Measurements from ENCODE around the gene C10orf105. TPM values are rescaled to one million over a fixed set of nuclear protein-coding genes. Genes with fewer than 3 reads are reported as not detected.
A peak's percentile ranks its signal among the peaks of the same experiment; 100 is the strongest.

The C10orf105 gene
- total RNA-seq, 1 experiment from 2014 or later, result not detected

GRCh38 chr10:71766717-71767419 is 47.3 kb upstream of the C10orf105 start:
- Mint-ChIP-seq H3K36me3 (ENCODE audit: insufficient read depth, unreplicated experiment) (peaks cover 15% of the 10 kb centered on the region), H3K27me3 (ENCODE audit: insufficient read depth, unreplicated experiment) (no peaks in the 10 kb centered on the region), H3K4me3 (ENCODE audit: unreplicated experiment) (peak overlapping the region; percentile 64), H3K9me3 (ENCODE audit: unreplicated experiment) (no peaks in the 10 kb centered on the region), H3K4me1 (ENCODE audit: low read depth, unreplicated experiment) (peaks cover 35% of the 10 kb centered on the region), H3K27ac (ENCODE audit: unreplicated experiment) (peak overlapping the region; percentile 98)
- H3K4me1 ChIP-seq, result peaks cover 69% of the 10 kb centered on the region
- BruUV-seq (replicated peaks), result no TSS peak
- peak; percentile 95 to 98 for DNase-seq
- POLR2A ChIA-PET, result interaction anchor here (0.6 to 1.6 kb wide), 7 partner anchors 10 to 1729 kb away, joined by 3 to 7 read pairs (median 3); partner anchors contain the start of genes PPP3CB and PSAP
- H3K27me3 ChIP-seq (replicated peaks; ENCODE audit: control insufficient read depth, insufficient read depth, low read length), result no peaks in the 10 kb centered on the region
- intact Hi-C loops (cut with micrococcal nuclease; ENCODE audit: unreplicated experiment), result loop anchor here (1.0 kb wide), 1 partner anchor 14 kb away; no protein-coding TSS in a partner anchor
- no peaks in the 10 kb centered on the region; the same call in 1 of the 2 replicates for H3K36me3 ChIP-seq (ENCODE audit: control insufficient read depth, insufficient read depth, low read length)
- no peak overlapping the region for H3K4me3 ChIP-seq (ENCODE audit: low read depth, low read length)
- TF ChIP-seq, protein P1, sequence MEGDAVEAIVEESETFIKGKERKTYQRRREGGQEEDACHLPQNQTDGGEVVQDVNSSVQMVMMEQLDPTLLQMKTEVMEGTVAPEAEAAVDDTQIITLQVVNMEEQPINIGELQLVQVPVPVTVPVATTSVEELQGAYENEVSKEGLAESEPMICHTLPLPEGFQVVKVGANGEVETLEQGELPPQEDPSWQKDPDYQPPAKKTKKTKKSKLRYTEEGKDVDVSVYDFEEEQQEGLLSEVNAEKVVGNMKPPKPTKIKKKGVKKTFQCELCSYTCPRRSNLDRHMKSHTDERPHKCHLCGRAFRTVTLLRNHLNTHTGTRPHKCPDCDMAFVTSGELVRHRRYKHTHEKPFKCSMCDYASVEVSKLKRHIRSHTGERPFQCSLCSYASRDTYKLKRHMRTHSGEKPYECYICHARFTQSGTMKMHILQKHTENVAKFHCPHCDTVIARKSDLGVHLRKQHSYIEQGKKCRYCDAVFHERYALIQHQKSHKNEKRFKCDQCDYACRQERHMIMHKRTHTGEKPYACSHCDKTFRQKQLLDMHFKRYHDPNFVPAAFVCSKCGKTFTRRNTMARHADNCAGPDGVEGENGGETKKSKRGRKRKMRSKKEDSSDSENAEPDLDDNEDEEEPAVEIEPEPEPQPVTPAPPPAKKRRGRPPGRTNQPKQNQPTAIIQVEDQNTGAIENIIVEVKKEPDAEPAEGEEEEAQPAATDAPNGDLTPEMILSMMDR (IDR thresholded peaks at IDR 0.05; ENCODE audit: insufficient read depth in 1 of 2, low read depth in 1 of 2, low read length in 1 of 2, severe bottlenecking in 1 of 2, unreplicated experiment in 1 of 2), result no peak
- CTCF ChIA-PET, result interaction anchor here (0.6 to 2.3 kb wide), 15 partner anchors 9 to 1763 kb away, joined by 3 to 12 read pairs (median 4); partner anchors contain the start of gene PSAP
- H3K9me3 ChIP-seq, result no peaks in the 10 kb centered on the region

GRCh38 chr10:71765906-71766716 is 46.5 kb upstream of the C10orf105 start:
- H3K4me1 Mint-ChIP-seq (ENCODE audit: low read depth, unreplicated experiment), result peaks cover 34% of the 10 kb centered on the region
- TF ChIP-seq, protein P1 (IDR thresholded peaks at IDR 0.05; ENCODE audit: insufficient read depth in 1 of 2, low read depth in 1 of 2, low read length in 1 of 2, severe bottlenecking in 1 of 2, unreplicated experiment in 1 of 2), result no peak
- ChIA-PET CTCF (interaction anchor here (0.8 to 2.3 kb wide), 10 partner anchors 9 to 336 kb away, joined by 3 to 12 read pairs (median 4); partner anchors contain the start of gene PSAP), POLR2A (interaction anchor here (0.6 to 1.6 kb wide), 6 partner anchors 11 to 1730 kb away, joined by 3 to 7 read pairs (median 4); partner anchors contain the start of genes PPP3CB and PSAP)
- Histone ChIP-seq H3K9me3 (no peaks in the 10 kb centered on the region), H3K36me3 (ENCODE audit: control insufficient read depth, insufficient read depth, low read length) (no peaks in the 10 kb centered on the region; the same call in 1 of the 2 replicates), H3K4me1 (peaks cover 65% of the 10 kb centered on the region), H3K4me3 (ENCODE audit: low read depth, low read length) (no peak overlapping the region), H3K27me3 (replicated peaks; ENCODE audit: control insufficient read depth, insufficient read depth, low read length) (no peaks in the 10 kb centered on the region)
- H3K27ac Mint-ChIP-seq (ENCODE audit: unreplicated experiment), result peak overlapping the region; percentile 98
- H3K27me3 Mint-ChIP-seq (ENCODE audit: insufficient read depth, unreplicated experiment), result no peaks in the 10 kb centered on the region
- DNase-seq, result no peak
- peak overlapping the region; percentile 15 for H3K4me3 Mint-ChIP-seq (ENCODE audit: unreplicated experiment)
- no peaks in the 10 kb centered on the region for H3K9me3 Mint-ChIP-seq (ENCODE audit: unreplicated experiment)
- BruUV-seq (replicated peaks), result no TSS peak
- intact Hi-C loops (cut with micrococcal nuclease; ENCODE audit: unreplicated experiment), result loop anchor here (1.0 kb wide), 1 partner anchor 13 kb away; no protein-coding TSS in a partner anchor
- H3K36me3 Mint-ChIP-seq (ENCODE audit: insufficient read depth, unreplicated experiment), result peaks cover 15% of the 10 kb centered on the region
